IMR-90 (cell line): Measurements from ENCODE around the gene PARVB. TPM values are rescaled to one million over a fixed set of nuclear protein-coding genes. Genes with fewer than 3 reads are reported as not detected.

Experiments
- ATAC-seq: fragments of 200-7000 bp; cut with Tn5 transposase; 2 replicates; pipeline ENCODE4 v1.9.1; 2020; ENCODE audit warnings: low read depth, mild to moderate bottlenecking, moderate library complexity
- BruUV-seq: library from RNA; stranded (reverse); fragments of 400-500 nt; replicated peaks from 2 replicates; lab custom pipeline; 2021; lab: Mats Ljungman, UMichigan
- CTCF ChIA-PET: fragments of 300-600 bp; formaldehyde crosslinking; extraction: SDS; loops from one replicate; lab custom pipeline; 2021; ENCODE audit warnings: antibody characterized with exemption; lab: Yijun Ruan, JAX
- POLR2A ChIA-PET: fragments of 300-600 bp; sonication (Branson Sonifier 250); formaldehyde crosslinking; loops from one replicate; lab custom pipeline; 2022; ENCODE audit warnings: antibody characterized with exemption; ENCODE audit not compliant: unreplicated experiment; lab: Charles Lee
- DNase-seq: peaks from one replicate; pipeline ENCODE4 v3.0.0; 2013
- H2AFZ ChIP-seq: replicated peaks from 2 replicates; pipeline ENCODE3; 2013; ENCODE audit warnings: low read length, mild to moderate bottlenecking; ENCODE audit not compliant: poor library complexity
- H2AK5ac ChIP-seq: 2 replicates; pipeline ENCODE4 v1.6.1; 2013; ENCODE audit warnings: low read depth, low read length, inconsistent platforms
- H2AK9ac ChIP-seq: replicated peaks from 2 replicates; pipeline ENCODE3; 2013; ENCODE audit warnings: mild to moderate bottlenecking, low read depth, low read length, moderate library complexity; ENCODE audit not compliant: poor library complexity
- H2BK120ac ChIP-seq: 2 replicates; pipeline ENCODE4 v1.6.1; 2013; ENCODE audit warnings: low read depth, low read length, inconsistent platforms
- H2BK15ac ChIP-seq: 3 replicates; pipeline ENCODE4 v1.6.1; 2013; ENCODE audit warnings: low read depth, low read length, inconsistent platforms
- H2BK20ac ChIP-seq: 2 replicates; pipeline ENCODE4 v1.6.1; 2013; ENCODE audit warnings: low read depth, mild to moderate bottlenecking, inconsistent platforms, low read length, moderate library complexity
- H2BK5ac ChIP-seq: 2 replicates; pipeline ENCODE4 v1.6.1; 2013; ENCODE audit warnings: mild to moderate bottlenecking, low read depth, low read length, inconsistent platforms; ENCODE audit not compliant: poor library complexity, severe bottlenecking
- H3K14ac ChIP-seq: replicated peaks from 2 replicates; pipeline ENCODE4 v1.6.1; 2013; ENCODE audit warnings: low read depth, low read length, inconsistent platforms
- H3K18ac ChIP-seq: 2 replicates; pipeline ENCODE4 v1.6.1; 2013; ENCODE audit warnings: low read depth, low read length, control low read depth
- H3K23ac ChIP-seq: 2 replicates; pipeline ENCODE4 v1.6.1; 2013; ENCODE audit warnings: low read depth, low read length, inconsistent platforms
- H3K27ac ChIP-seq: 2 replicates; pipeline ENCODE4 v1.5.1; 2013; ENCODE audit warnings: mild to moderate bottlenecking, control low read depth, low read length; ENCODE audit not compliant: insufficient read depth
- H3K27me3 ChIP-seq: 2 replicates; pipeline ENCODE4 v1.6.1; 2013; ENCODE audit warnings: low read length; ENCODE audit not compliant: control insufficient read depth, insufficient read depth
- H3K36me3 ChIP-seq: 2 replicates; pipeline ENCODE4 v1.6.1; 2013; ENCODE audit warnings: low read length, mixed read lengths; ENCODE audit not compliant: control insufficient read depth, insufficient read depth
- H3K4ac ChIP-seq: 2 replicates; pipeline ENCODE4 v1.6.1; 2013; ENCODE audit warnings: low read depth, low read length, inconsistent platforms
- H3K4me1 ChIP-seq: 2 replicates; pipeline ENCODE4 v1.6.1; 2013; ENCODE audit warnings: low read length, mixed read lengths; ENCODE audit not compliant: control insufficient read depth, insufficient read depth
- H3K4me2 ChIP-seq: 2 replicates; pipeline ENCODE4 v1.6.1; 2013; ENCODE audit warnings: low read depth, mild to moderate bottlenecking, control low read depth, low read length, moderate library complexity
- H3K4me3 ChIP-seq: 2 replicates; pipeline ENCODE4 v1.5.1; 2013; ENCODE audit warnings: low read depth, mild to moderate bottlenecking, control low read depth, low read length, moderate library complexity; ENCODE audit not compliant: insufficient read depth
- H3K56ac ChIP-seq: 2 replicates; pipeline ENCODE4 v1.6.1; 2013; ENCODE audit warnings: low read length, inconsistent platforms; ENCODE audit not compliant: insufficient read depth; ENCODE audit errors: extremely low read depth
- H3K79me1 ChIP-seq, 2 experiments: 2 replicates each; pipeline ENCODE4 v1.6.1; 2013; ENCODE audit warnings: low read length in 2 of 2, inconsistent platforms in 1 of 2, low read depth in 1 of 2
- H3K9ac ChIP-seq: 2 replicates; pipeline ENCODE4 v1.6.1; 2013; ENCODE audit warnings: low read depth, low read length, control low read depth
- H3K9me1 ChIP-seq: 2 replicates; pipeline ENCODE4 v1.6.1; 2013; ENCODE audit warnings: low read length, inconsistent platforms; ENCODE audit not compliant: insufficient read depth
- H3K9me3 ChIP-seq: 2 replicates; pipeline ENCODE4 v1.6.1; 2013; ENCODE audit warnings: low read length; ENCODE audit not compliant: control insufficient read depth, insufficient read depth
- H4K20me1 ChIP-seq: 2 replicates; pipeline ENCODE4 v1.6.1; 2013; ENCODE audit warnings: low read length, inconsistent platforms; ENCODE audit not compliant: insufficient read depth
- H4K5ac ChIP-seq: 2 replicates; pipeline ENCODE4 v1.6.1; 2013; ENCODE audit warnings: mild to moderate bottlenecking, low read depth, low read length, control low read depth
- H4K8ac ChIP-seq, 2 experiments: 2 replicates each; pipeline ENCODE4 v1.6.1; 2013; ENCODE audit warnings: low read depth in 2 of 2, low read length in 2 of 2, control low read depth in 1 of 2, inconsistent platforms in 1 of 2
- H4K91ac ChIP-seq: 2 replicates; pipeline ENCODE4 v1.6.1; 2013; ENCODE audit warnings: low read depth, low read length, inconsistent platforms; ENCODE audit not compliant: insufficient read depth
- BHLHE40 ChIP-seq: fragments of 150-350 bp; IDR thresholded peaks from 2 replicates; pipeline ENCODE4 v1.6.1; 2016; ENCODE audit warnings: mild to moderate bottlenecking, low read depth, low read length
- CEBPB ChIP-seq: IDR thresholded peaks from 2 replicates; pipeline ENCODE4 v1.6.1; 2012; ENCODE audit warnings: low read depth, low read length, improper control_type of control experiment
- FOS ChIP-seq: fragments of 150-350 bp; IDR thresholded peaks from 2 replicates; pipeline ENCODE4 v1.6.1; 2016; ENCODE audit warnings: low read depth, low read length
- MAZ ChIP-seq: IDR thresholded peaks from 2 replicates; pipeline ENCODE4 v1.6.1; 2012; ENCODE audit warnings: low read depth, mild to moderate bottlenecking, low read length, improper control_type of control experiment, moderate library complexity, borderline replicate concordance
- MXI1 ChIP-seq: IDR thresholded peaks from 2 replicates; pipeline ENCODE4 v1.6.1; 2012; ENCODE audit warnings: low read depth, mild to moderate bottlenecking, low read length, moderate library complexity, borderline replicate concordance
- NFE2L2 ChIP-seq: fragments of 150-350 bp; IDR thresholded peaks from 2 replicates; pipeline ENCODE4 v1.6.1; 2016; ENCODE audit warnings: low read depth, mild to moderate bottlenecking, low read length
- RAD21 ChIP-seq: IDR thresholded peaks from 2 replicates; pipeline ENCODE4 v1.6.1; 2012; ENCODE audit warnings: low read length, improper control_type of control experiment
- RCOR1 ChIP-seq: IDR thresholded peaks from 2 replicates; pipeline ENCODE4 v1.6.1; 2012; ENCODE audit warnings: mild to moderate bottlenecking, low read length, improper control_type of control experiment; ENCODE audit not compliant: insufficient replicate concordance
- RFX5 ChIP-seq: IDR thresholded peaks from 2 replicates; pipeline ENCODE4 v1.8.0; 2012; ENCODE audit warnings: low read depth, mild to moderate bottlenecking, low read length, moderate library complexity
- WGBS, 2 experiments: methylation state at CpG; one replicate each; pipeline versions ENCODE4 v1.1.5 to v1.1.7; 2013; ENCODE audit warnings: missing lambda C conversion rate in 2 of 2; ENCODE audit not compliant: insufficient read length in 1 of 2; ENCODE audit errors: extremely low coverage in 2 of 2; 5-methylcytosine and 5-hydroxymethylcytosine counted together
- dilution Hi-C: fragments of 300-500 bp; cut with HindIII; formaldehyde crosslinking; loops from one replicate; pipeline ENCODE4 v1.14.3; 2018; ENCODE audit warnings: low sequenced_read_pairs; ENCODE audit not compliant: unreplicated experiment
- in situ Hi-C: fragments of 300-500 bp; cut with MboI; formaldehyde crosslinking; loops from 3 replicates; pipeline ENCODE4 v1.14.3; 2019; ENCODE audit warnings: low sequenced_read_pairs, inconsistent platforms, mixed read lengths
- intact Hi-C: fragments of 100-400 bp; cut with micrococcal nuclease; formaldehyde crosslinking; loops from 2 replicates; pipeline ENCODE4 v1.10.0; 2022
- polyA plus RNA-seq, 3 experiments: library from polyadenylated mRNA; depleted of rRNA; stranded (reverse); fragments of >200 nt; gene quantifications; 2 replicates each; pipeline ENCODE4 v1.2.3, GENCODE V29; 2012; ENCODE audit warnings: low replicate concordance in 1 of 3
- total RNA-seq: library from RNA; depleted of rRNA; stranded (reverse); fragments of >200 nt; gene quantifications from 2 replicates; pipeline ENCODE4 v1.2.3, GENCODE V29; 2012
- TF ChIP-seq, protein P1 (sequence below): fragments of 150-350 bp; IDR thresholded peaks from 2 replicates; pipeline ENCODE4 v1.6.1; 2016; ENCODE audit warnings: low read depth, mild to moderate bottlenecking, low read length, moderate library complexity, borderline replicate concordance
- TF ChIP-seq, protein P2 (sequence below): fragments of 150-350 bp; IDR thresholded peaks from 2 replicates; pipeline ENCODE4 v1.6.1; 2017; ENCODE audit warnings: mild to moderate bottlenecking, antibody characterized with exemption, low read length, low read depth
- TF ChIP-seq, protein P3 (sequence below): conservative IDR thresholded peaks from 2 replicates; pipeline ENCODE4 v1.5.1; 2012; ENCODE audit warnings: mild to moderate bottlenecking, low read depth, low read length, improper control_type of control experiment

PARVB gene
- total and polyA plus RNA-seq, 2 of the 4 experiments (the other 2 are of a cell fraction): 44.3 to 53.9 TPM

DNA sequence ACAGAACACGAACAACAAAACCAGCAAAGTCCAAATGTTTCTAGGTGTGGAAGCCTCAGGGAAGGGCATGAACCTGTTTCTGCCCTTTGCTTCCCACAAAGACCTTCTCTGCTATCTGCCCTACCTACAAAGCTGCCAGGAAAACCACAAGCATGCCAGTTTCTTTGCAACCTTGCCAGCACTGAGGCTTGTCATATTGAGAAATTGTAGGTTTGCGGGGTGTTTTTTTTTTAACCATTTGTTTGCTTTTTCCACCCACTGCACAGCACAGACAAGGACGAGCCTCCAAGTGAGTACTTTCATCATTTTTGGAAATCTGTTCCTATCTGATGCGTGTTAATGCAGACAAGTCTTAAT is 169.4 kb downstream of the PARVB start:
- Histone ChIP-seq H3K14ac (no peak overlapping the region), H2BK120ac (no peak overlapping the region), H3K18ac (no peak overlapping the region), H3K23ac (no peak overlapping the region), H3K9ac (no peak overlapping the region), H3K9me1 (no peaks in the 10 kb centered on the region), H4K91ac (no peak overlapping the region), H2AK5ac (no peak overlapping the region), H2BK20ac (no peak overlapping the region), H3K36me3 (no peaks in the 10 kb centered on the region), H2BK5ac (no peak overlapping the region), H3K27ac (no peak overlapping the region), H4K5ac (no peak overlapping the region), H4K20me1 (no peaks in the 10 kb centered on the region), H2BK15ac (no peak overlapping the region), H3K79me1 (no peaks in the 10 kb centered on the region), H3K56ac (no peak overlapping the region), H2AFZ (no peak overlapping the region), H3K4ac (no peak overlapping the region), H3K9me3 (no peaks in the 10 kb centered on the region), H3K4me2 (no peak overlapping the region), H3K4me3 (no peak overlapping the region), H2AK9ac (no peak overlapping the region), H4K8ac (no peak overlapping the region), H3K27me3 (peaks cover 39% of the 10 kb centered on the region), H3K4me1 (peaks cover 2% of the 10 kb centered on the region; the same call in 1 of the 2 replicates)
- ATAC-seq (no peak), DNase-seq (no peak)
- ChIA-PET CTCF (no interaction called here), POLR2A (no interaction called here)
- BruUV-seq: no TSS peak
- TF ChIP-seq RAD21: no peak
- TF ChIP-seq RCOR1: no peak
- TF ChIP-seq FOS: no peak
- TF ChIP-seq, protein P1, sequence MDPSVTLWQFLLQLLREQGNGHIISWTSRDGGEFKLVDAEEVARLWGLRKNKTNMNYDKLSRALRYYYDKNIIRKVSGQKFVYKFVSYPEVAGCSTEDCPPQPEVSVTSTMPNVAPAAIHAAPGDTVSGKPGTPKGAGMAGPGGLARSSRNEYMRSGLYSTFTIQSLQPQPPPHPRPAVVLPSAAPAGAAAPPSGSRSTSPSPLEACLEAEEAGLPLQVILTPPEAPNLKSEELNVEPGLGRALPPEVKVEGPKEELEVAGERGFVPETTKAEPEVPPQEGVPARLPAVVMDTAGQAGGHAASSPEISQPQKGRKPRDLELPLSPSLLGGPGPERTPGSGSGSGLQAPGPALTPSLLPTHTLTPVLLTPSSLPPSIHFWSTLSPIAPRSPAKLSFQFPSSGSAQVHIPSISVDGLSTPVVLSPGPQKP: no peak
- TF ChIP-seq MAZ: no peak
- no peak for TF ChIP-seq BHLHE40
- no peak for TF ChIP-seq RFX5
- TF ChIP-seq, protein P2, sequence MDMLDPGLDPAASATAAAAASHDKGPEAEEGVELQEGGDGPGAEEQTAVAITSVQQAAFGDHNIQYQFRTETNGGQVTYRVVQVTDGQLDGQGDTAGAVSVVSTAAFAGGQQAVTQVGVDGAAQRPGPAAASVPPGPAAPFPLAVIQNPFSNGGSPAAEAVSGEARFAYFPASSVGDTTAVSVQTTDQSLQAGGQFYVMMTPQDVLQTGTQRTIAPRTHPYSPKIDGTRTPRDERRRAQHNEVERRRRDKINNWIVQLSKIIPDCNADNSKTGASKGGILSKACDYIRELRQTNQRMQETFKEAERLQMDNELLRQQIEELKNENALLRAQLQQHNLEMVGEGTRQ: no peak
- TF ChIP-seq MXI1: no peak
- no peak for TF ChIP-seq NFE2L2
- TF ChIP-seq CEBPB: no peak
- TF ChIP-seq, protein P3, sequence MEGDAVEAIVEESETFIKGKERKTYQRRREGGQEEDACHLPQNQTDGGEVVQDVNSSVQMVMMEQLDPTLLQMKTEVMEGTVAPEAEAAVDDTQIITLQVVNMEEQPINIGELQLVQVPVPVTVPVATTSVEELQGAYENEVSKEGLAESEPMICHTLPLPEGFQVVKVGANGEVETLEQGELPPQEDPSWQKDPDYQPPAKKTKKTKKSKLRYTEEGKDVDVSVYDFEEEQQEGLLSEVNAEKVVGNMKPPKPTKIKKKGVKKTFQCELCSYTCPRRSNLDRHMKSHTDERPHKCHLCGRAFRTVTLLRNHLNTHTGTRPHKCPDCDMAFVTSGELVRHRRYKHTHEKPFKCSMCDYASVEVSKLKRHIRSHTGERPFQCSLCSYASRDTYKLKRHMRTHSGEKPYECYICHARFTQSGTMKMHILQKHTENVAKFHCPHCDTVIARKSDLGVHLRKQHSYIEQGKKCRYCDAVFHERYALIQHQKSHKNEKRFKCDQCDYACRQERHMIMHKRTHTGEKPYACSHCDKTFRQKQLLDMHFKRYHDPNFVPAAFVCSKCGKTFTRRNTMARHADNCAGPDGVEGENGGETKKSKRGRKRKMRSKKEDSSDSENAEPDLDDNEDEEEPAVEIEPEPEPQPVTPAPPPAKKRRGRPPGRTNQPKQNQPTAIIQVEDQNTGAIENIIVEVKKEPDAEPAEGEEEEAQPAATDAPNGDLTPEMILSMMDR: no peak
- in situ Hi-C loops: no loop called here
- intact Hi-C loops: no loop called here
- WGBS, 2 experiments: 60% methylated on average over 2 of the region's 4 CpGs; no CpG with 5 or more reads in 1 of the 2 experiments
- dilution Hi-C loops: no loop called here
